Uterus (tissue), 4 donors: Measurements from ENCODE around the gene MYH15. TPM values are rescaled to one million over a fixed set of nuclear protein-coding genes. Genes with fewer than 3 reads are reported as not detected.

Experiments
- DNase-seq, 2 donors: peaks; one replicate each; pipeline ENCODE4 v3.0.0-alpha.2; 2019 to 2020
- H3K27ac ChIP-seq, 2 donors: fragments of 200-600 bp; sonication (generic); 1 replicate in 1 of 2; 2 replicates in 1 of 2; pipeline ENCODE4 v1.5.1; 2016 to 2018
- H3K27me3 ChIP-seq, 2 donors: fragments of 200-600 bp; sonication (generic); one replicate each; pipeline ENCODE4 v1.5.1; 2018 to 2019; ENCODE audit warnings: control low read depth in 1 of 2
- H3K36me3 ChIP-seq, 2 donors: fragments of 200-600 bp; sonication (generic); one replicate each; pipeline ENCODE4 v1.5.1; 2019; ENCODE audit warnings: control low read depth in 1 of 2
- H3K4me1 ChIP-seq, 2 donors: fragments of 200-600 bp; sonication (generic); one replicate each; pipeline ENCODE4 v1.5.1; 2018 to 2019; ENCODE audit warnings: control low read depth in 1 of 2
- H3K4me3 ChIP-seq, 2 donors: fragments of 200-600 bp; sonication (generic); 1 replicate in 1 of 2; 2 replicates in 1 of 2; pipeline ENCODE4 v1.5.1; 2018 to 2019; ENCODE audit warnings: mild to moderate bottlenecking in 1 of 2
- H3K9me3 ChIP-seq, 2 donors: fragments of 200-600 bp; sonication (generic); one replicate each; pipeline ENCODE4 v1.5.1; 2019; ENCODE audit warnings: control low read depth in 1 of 2
- CTCF ChIP-seq, 4 experiments: fragments of 200-600 bp in 2 of 4; fragments of 450-650 bp in 2 of 4; sonication (generic) in 2 of 4; IDR thresholded peaks; one replicate each; pipeline ENCODE4 v1.5.1; 2016 to 2019; ENCODE audit warnings: antibody characterized with exemption in 4 of 4, mild to moderate bottlenecking in 2 of 4, moderate library complexity in 1 of 4
- POLR2A ChIP-seq, 2 donors: fragments of 450-650 bp; IDR thresholded peaks; one replicate each; pipeline ENCODE4 v1.6.1; 2016; ENCODE audit warnings: antibody characterized with exemption in 2 of 2, mild to moderate bottlenecking in 1 of 2, moderate library complexity in 1 of 2
- intact Hi-C: fragments of 100-400 bp; cut with DNase I; formaldehyde crosslinking; loops from one replicate; pipeline ENCODE4 v1.15.1; 2023; ENCODE audit warnings: low total_unique reads
- total RNA-seq, 4 donors: library from RNA; depleted of rRNA in 3 of 4; stranded (reverse); fragments of >200 nt in 3 of 4; gene quantifications; one replicate each; pipeline versions ENCODE4 v1.1.0 to v1.2.4, GENCODE V29; 2014 to 2023
- donor health status: DM: yes; HTN: yes; CAD: no.

MYH15 gene
- total RNA-seq, 4 donors from 2014 or later, result 0.12 to 0.62 TPM; not detected in 2

- DNase-seq, result no peak
- Histone ChIP-seq H3K36me3 (no peaks in the 10 kb centered on the region), H3K27me3 (no peaks in the 10 kb centered on the region), H3K4me1 (no peaks in the 10 kb centered on the region), H3K27ac (no peak overlapping the region), H3K9me3 (no peaks in the 10 kb centered on the region), H3K4me3 (no peak overlapping the region)
- intact Hi-C loops, result no loop called here
- no peak for TF ChIP-seq CTCF (IDR thresholded peaks at IDR 0.05)
- TF ChIP-seq POLR2A (IDR thresholded peaks at IDR 0.05), result no peak
Observed at GRCh38 chr3:108461661-108462111, 48.7 kb downstream of the MYH15 start.

GRCh38 chr3:108459225-108459624 lies 51.2 kb downstream of the MYH15 start:
- Histone ChIP-seq H3K9me3 (no peaks in the 10 kb centered on the region), H3K36me3 (no peaks in the 10 kb centered on the region), H3K27me3 (no peaks in the 10 kb centered on the region), H3K4me1 (no peaks in the 10 kb centered on the region), H3K4me3 (no peak overlapping the region), H3K27ac (no peak overlapping the region)
- no peak for TF ChIP-seq POLR2A (IDR thresholded peaks at IDR 0.05)
- intact Hi-C loops, result no loop called here
- DNase-seq, result no peak

GRCh38 chr3:108455212-108455705 lies 55.1 kb downstream of the MYH15 start:
- TF ChIP-seq CTCF (IDR thresholded peaks at IDR 0.05) (no peak), POLR2A (IDR thresholded peaks at IDR 0.05) (no peak)
- no peak for DNase-seq
- intact Hi-C loops, result no loop called here
- Histone ChIP-seq H3K27ac (no peak overlapping the region), H3K36me3 (no peaks in the 10 kb centered on the region), H3K4me1 (no peaks in the 10 kb centered on the region), H3K27me3 (no peaks in the 10 kb centered on the region), H3K9me3 (no peaks in the 10 kb centered on the region), H3K4me3 (no peak overlapping the region)

GRCh38 chr3:108453565-108453964 lies 56.8 kb downstream of the MYH15 start:
- H3K36me3 ChIP-seq, result no peaks in the 10 kb centered on the region
- TF ChIP-seq POLR2A (IDR thresholded peaks at IDR 0.05), result no peak
- TF ChIP-seq CTCF (IDR thresholded peaks at IDR 0.05), result no peak
- H3K4me1 ChIP-seq, result no peaks in the 10 kb centered on the region
- DNase-seq, result no peak
- H3K9me3 ChIP-seq, result no peaks in the 10 kb centered on the region
- H3K27ac ChIP-seq, result no peak overlapping the region
- H3K4me3 ChIP-seq, result no peak overlapping the region
- intact Hi-C loops, result no loop called here
- no peaks in the 10 kb centered on the region for H3K27me3 ChIP-seq

- DNase-seq, result no peak
- H3K36me3 ChIP-seq, result no peaks in the 10 kb centered on the region
- H3K27me3 ChIP-seq, result no peaks in the 10 kb centered on the region
- peaks cover 0 to 7% of the 10 kb centered on the region in 2 donors for H3K9me3 ChIP-seq
- TF ChIP-seq CTCF (IDR thresholded peaks at IDR 0.05) (no peak), POLR2A (IDR thresholded peaks at IDR 0.05) (no peak)
- no peak overlapping the region for H3K4me3 ChIP-seq
- intact Hi-C loops, result no loop called here
- no peak overlapping the region for H3K27ac ChIP-seq
- H3K4me1 ChIP-seq, result no peaks in the 10 kb centered on the region
Observed at GRCh38 chr3:108450444-108450843, 60.0 kb downstream of the MYH15 start.

- Histone ChIP-seq H3K9me3 (peaks cover 0 to 7% of the 10 kb centered on the region in 2 donors), H3K4me1 (no peaks in the 10 kb centered on the region), H3K27ac (no peak overlapping the region), H3K27me3 (no peaks in the 10 kb centered on the region), H3K4me3 (no peak overlapping the region), H3K36me3 (no peaks in the 10 kb centered on the region)
- no peak for DNase-seq
- TF ChIP-seq POLR2A (IDR thresholded peaks at IDR 0.05), result no peak
- no peak for TF ChIP-seq CTCF (IDR thresholded peaks at IDR 0.05)
- intact Hi-C loops, result no loop called here
Observed at GRCh38 chr3:108448593-108448992, 61.8 kb downstream of the MYH15 start.
